Measurements from ENCODE around the gene EOLA2. TPM values are rescaled to one million over a fixed set of nuclear protein-coding genes. Genes with fewer than 3 reads are reported as not detected.
A peak's percentile ranks its signal among the peaks of the same experiment; 100 is the strongest.

Gene EOLA2
- total and polyA plus RNA-seq, 9 of the 15 experiments (the other 6 are each of a cell fraction or from before 2014, with no cell fraction given) = 27.7 to 61.5 (median 44.3) TPM

- TF ChIP-seq HDAC8 (tag; IDR thresholded peaks at IDR 0.05) (no peak), KAT8 (IDR thresholded peaks at IDR 0.05; ENCODE audit: low read depth) (no peak), MTA3 (IDR thresholded peaks at IDR 0.05; ENCODE audit: borderline replicate concordance) (peak; percentile 12; the same call in 1 of the 2 replicates), IRF9 (tag; IDR thresholded peaks at IDR 0.05) (no peak), ZEB2 (IDR thresholded peaks at IDR 0.05) (no peak), MGA (IDR thresholded peaks at IDR 0.05) (no peak), CSDE1 (IDR thresholded peaks at IDR 0.05) (no peak), ZBTB33 (CRISPR knock-in tag; IDR thresholded peaks at IDR 0.05) (no peak), XRCC3 (IDR thresholded peaks at IDR 0.05) (no peak), ZNF395 (CRISPR knock-in tag; IDR thresholded peaks at IDR 0.05) (no peak), ERF (CRISPR knock-in tag; IDR thresholded peaks at IDR 0.05) (no peak), ELF4 (CRISPR knock-in tag; IDR thresholded peaks at IDR 0.05) (peak; percentile 89)
Observed at GRCh38 chrX:149939905-149940673, 1.8 kb upstream of the EOLA2 start (continued).

Measured in K562 (cell line).